HepG2 (cell line): ENCODE measurements around the gene GDF7. TPM values are rescaled to one million over a fixed set of nuclear protein-coding genes. Genes with fewer than 3 reads are reported as not detected.

Experiments used
- AHDC1 ChIP-seq: sonication (generic); formaldehyde crosslinking; IDR thresholded peaks from 2 replicates; pipeline ENCODE4 v1.5.1; 2020; ENCODE audit warnings: mild to moderate bottlenecking, missing genetic modification reagents, borderline replicate concordance
- ATF4 ChIP-seq, 2 experiments: fragments of 450-650 bp in 1 of 2; sonication (generic) in 1 of 2; formaldehyde crosslinking; IDR thresholded peaks; 2 replicates each; pipeline versions ENCODE4 v1.5.0 to v1.8.0; 2020 to 2022; ENCODE audit warnings: mild to moderate bottlenecking in 1 of 2, missing genetic modification reagents in 1 of 2
- ATRX ChIP-seq: sonication (generic); formaldehyde crosslinking; IDR thresholded peaks from 2 replicates; pipeline ENCODE4 v1.4.0; 2020; ENCODE audit warnings: missing genetic modification reagents, borderline replicate concordance
- GPBP1L1 ChIP-seq: sonication (generic); formaldehyde crosslinking; IDR thresholded peaks from 2 replicates; pipeline ENCODE4 v1.5.0; 2020; ENCODE audit warnings: mild to moderate bottlenecking, missing genetic modification reagents
- RAD51 ChIP-seq: fragments of 450-650 bp; IDR thresholded peaks from 2 replicates; pipeline ENCODE4 v1.6.1; 2016; ENCODE audit warnings: borderline replicate concordance
- SMAD9 ChIP-seq: sonication (generic); formaldehyde crosslinking; IDR thresholded peaks from 2 replicates; pipeline ENCODE4 v1.5.1; 2020; ENCODE audit warnings: mild to moderate bottlenecking, missing genetic modification reagents
- ZBTB34 ChIP-seq: sonication (generic); formaldehyde crosslinking; IDR thresholded peaks from 2 replicates; pipeline ENCODE4 v1.8.0; 2022; ENCODE audit warnings: mild to moderate bottlenecking, missing genetic modification reagents
- ZBTB39 ChIP-seq: sonication (generic); formaldehyde crosslinking; IDR thresholded peaks from 2 replicates; pipeline ENCODE4 v1.5.0; 2020; ENCODE audit warnings: missing genetic modification reagents
- ZBTB7B ChIP-seq: sonication (generic); formaldehyde crosslinking; IDR thresholded peaks from 2 replicates; pipeline ENCODE4 v1.4.0; 2020; ENCODE audit warnings: missing genetic modification reagents
- ZNF205 ChIP-seq: IDR thresholded peaks from 2 replicates; pipeline ENCODE4 v1.6.1; 2018; ENCODE audit warnings: missing biosample characterization, missing genetic modification reagents
- ZNF260 ChIP-seq: sonication (generic); formaldehyde crosslinking; IDR thresholded peaks from 2 replicates; pipeline ENCODE4 v1.4.0; 2020; ENCODE audit warnings: missing genetic modification reagents, low read depth, mild to moderate bottlenecking, borderline replicate concordance
- ZNF883 ChIP-seq: sonication (generic); formaldehyde crosslinking; IDR thresholded peaks from 2 replicates; pipeline ENCODE4 v1.5.1; 2020; ENCODE audit warnings: mild to moderate bottlenecking, missing genetic modification reagents; ENCODE audit errors: not compliant biosample characterization
- ZSCAN5A ChIP-seq: sonication (generic); formaldehyde crosslinking; IDR thresholded peaks from 2 replicates; pipeline ENCODE4 v1.8.0; 2022; ENCODE audit warnings: mild to moderate bottlenecking, missing genetic modification reagents, borderline replicate concordance
- polyA plus RNA-seq, 8 experiments: library from polyadenylated mRNA; depleted of rRNA in 3 of 8; stranded (reverse) in 7 of 8; unstranded in 1 of 8; fragments of >200 nt; fragmentation: Illumina TruSeq in 4 of 8; extraction: Trizol in 4 of 8; gene quantifications; 2 replicates each; pipeline versions ENCODE4 v1.2.1 to v1.2.3, GENCODE V29; 2011 to 2016; ENCODE audit warnings: low read depth in 4 of 8, missing spikeins in 1 of 8, mixed read lengths in 1 of 8; ENCODE audit not compliant: insufficient read depth in 1 of 8
- total RNA-seq, 5 experiments: library from RNA; depleted of rRNA; stranded (reverse); fragments of >200 nt; fragmentation: Illumina TruSeq; extraction: Trizol; gene quantifications; 2 replicates each; pipeline ENCODE4 v1.2.3, GENCODE V29; 2016; ENCODE audit warnings: low read depth in 1 of 5

GDF7 gene
- total and polyA plus RNA-seq, 2 of the 13 experiments (the other 11 are each of a cell fraction or from before 2014, with no cell fraction given): 1.6 to 15.0 TPM

GRCh38 chr2:20667531-20668401, 822 bp downstream of the GDF7 start (continued):
- no peak; the same call in 1 of the 2 replicates for TF ChIP-seq AHDC1 (CRISPR knock-in tag)
- TF ChIP-seq ZNF883 (CRISPR knock-in tag): peak; percentile 44
- no peak; the same call in 1 of the 2 replicates for TF ChIP-seq ZSCAN5A (CRISPR knock-in tag)
- 0 out of 2 replicates have a peak, but pooled peaks have one; percentile 3 for TF ChIP-seq ZBTB34 (CRISPR knock-in tag)
- no peak; the same call in 1 of the 2 replicates for TF ChIP-seq ZBTB7B
- no peak for TF ChIP-seq ZNF260 (CRISPR knock-in tag)
- no peak for TF ChIP-seq GPBP1L1 (CRISPR knock-in tag)
- no peak for TF ChIP-seq RAD51
- no peak for TF ChIP-seq ATRX (CRISPR knock-in tag)
- TF ChIP-seq SMAD9: peak; percentile 87; the same call in 1 of the 2 replicates
- no peak for TF ChIP-seq ZBTB39 (CRISPR knock-in tag)
- peak in 1 of 2 experiments; percentile 27; a peak in 1 of 4 replicates for TF ChIP-seq ATF4 (CRISPR knock-in tag; IDR thresholded peaks at IDR 0.05)
- no peak for TF ChIP-seq ZNF205 (CRISPR knock-in tag)
